Stimulated activated CD8-positive, alpha-beta memory T cell treated with anti-CD3 and anti-CD28 coated beads, Interleukin-15, amount 100 ng/mL, for 48 hours (primary cell): ENCODE data around the gene PPP1R17.

Experiments
- DNase-seq, 2 donors: peaks; one replicate each; pipeline ENCODE4 v3.0.0-alpha.2; 2020; ENCODE audit warnings: low read depth in 2 of 2

Gene PPP1R17

DNA sequence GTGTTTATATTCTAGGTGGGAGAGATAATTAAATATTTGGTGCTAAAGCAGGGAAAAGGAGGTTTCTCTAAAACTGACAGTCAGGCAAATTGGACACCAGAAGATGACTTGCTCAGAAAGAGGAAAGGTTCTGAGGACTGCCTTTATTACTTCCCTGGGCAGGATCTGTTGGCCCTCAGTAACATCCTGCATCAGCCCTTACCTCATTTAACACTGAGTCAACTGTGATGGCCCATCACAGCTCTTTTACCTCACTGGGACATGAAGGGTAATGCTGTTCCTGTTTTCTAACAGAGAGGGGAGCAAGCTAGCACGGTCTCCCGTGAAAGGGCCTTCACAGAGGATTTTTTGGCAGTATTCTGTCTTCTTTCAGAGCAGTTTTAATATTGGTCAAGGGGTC lies 12.0 kb downstream of the PPP1R17 start:
- no peak for DNase-seq

DNA sequence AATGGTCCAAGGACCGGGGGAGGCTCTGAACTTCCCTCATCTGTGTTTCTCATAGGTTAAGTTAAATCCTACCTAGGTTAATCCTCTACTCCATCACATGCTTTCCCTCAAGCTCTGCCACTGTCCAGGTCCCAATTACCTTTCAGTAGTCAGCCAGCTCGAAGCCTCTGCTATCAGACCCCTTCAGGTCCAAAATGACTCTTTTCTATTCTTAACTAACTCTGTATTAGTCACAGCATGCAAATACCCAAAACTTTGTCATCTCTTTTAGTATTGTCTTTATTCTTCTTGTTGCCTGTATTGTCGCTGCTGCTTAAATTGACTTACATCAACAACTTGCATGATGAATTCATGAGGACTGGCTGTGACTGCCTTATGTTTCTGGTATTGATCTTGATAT lies 15.3 kb downstream of the PPP1R17 start:
- DNase-seq, result no peak

DNA sequence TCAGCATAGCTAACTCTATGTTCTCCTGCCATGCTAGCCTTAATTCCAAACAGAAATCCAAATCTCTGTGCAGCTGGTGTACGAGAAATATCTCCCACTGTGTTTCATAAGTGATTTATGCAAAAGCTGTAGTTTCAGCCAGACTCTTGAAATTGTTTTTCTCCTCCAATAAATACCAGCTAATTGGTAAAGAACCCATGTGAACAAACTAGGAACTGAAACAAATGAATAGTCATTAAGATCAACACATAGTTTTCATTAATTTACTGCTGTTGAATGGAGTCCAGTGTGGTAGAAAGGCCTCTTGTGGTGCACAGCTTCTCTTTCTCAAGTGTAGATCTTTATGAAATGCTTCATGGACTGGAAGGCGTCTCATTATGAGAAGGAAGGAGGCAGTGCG lies 18.4 kb downstream of the PPP1R17 start:
- DNase-seq, result no peak

DNA sequence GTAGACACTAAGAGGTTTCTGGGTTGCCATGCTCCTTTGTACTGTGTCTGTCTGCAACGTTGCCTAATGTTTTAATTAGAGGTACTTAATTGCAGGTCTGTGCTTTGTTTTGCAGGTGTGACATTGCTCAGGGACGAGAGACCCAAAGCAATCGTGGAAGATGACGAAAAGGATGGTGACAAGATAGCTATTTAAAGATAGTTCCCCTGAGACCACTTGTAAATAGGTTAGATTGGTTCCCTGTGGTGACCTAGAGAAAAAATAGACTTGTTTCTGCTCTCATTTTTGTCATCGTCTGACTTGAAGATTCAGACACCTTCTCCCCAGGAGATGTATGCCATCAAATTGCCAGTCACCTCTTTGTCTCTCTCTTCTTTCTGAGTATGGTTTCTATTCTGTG lies 20.1 kb downstream of the PPP1R17 start:
- DNase-seq, result no peak

DNA sequence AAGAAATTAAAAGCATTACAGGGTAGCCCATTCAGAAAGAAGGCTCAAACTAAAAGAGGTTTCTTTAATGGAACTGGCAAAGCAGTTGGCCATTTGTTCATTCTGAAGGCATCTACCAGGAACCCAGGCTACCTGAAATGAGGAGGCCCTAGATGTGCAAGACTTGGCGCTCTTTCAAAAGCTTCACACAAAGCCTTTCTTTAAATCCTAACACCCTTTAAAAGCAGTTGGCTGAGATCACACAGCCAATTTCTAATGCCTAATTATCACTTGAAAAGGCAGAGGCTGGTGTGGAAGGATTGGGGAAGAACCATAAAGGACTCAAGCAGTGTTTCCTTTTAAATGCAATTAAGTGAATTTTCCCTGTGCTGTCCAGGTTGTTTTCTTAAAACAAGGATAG lies 23.2 kb downstream of the PPP1R17 start:
- DNase-seq, result no peak

DNA sequence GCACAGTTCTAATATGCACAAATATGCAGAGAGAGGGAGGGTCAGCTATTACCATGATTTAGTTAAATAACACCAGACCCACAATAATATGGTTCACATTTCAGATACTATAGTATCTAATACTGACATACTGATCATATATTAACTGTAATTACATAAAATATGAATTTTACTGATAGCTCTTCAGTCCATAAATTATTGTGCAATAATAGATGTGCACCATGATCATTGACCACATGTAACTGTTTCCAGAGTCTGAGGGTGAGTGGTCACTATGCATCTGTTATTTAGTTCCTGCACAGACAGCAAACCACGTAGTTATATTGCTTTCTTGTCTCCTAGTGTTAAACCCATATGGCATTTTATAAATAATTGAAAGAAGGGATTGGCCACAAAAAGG lies 29.3 kb downstream of the PPP1R17 start:
- no peak for DNase-seq

DNA sequence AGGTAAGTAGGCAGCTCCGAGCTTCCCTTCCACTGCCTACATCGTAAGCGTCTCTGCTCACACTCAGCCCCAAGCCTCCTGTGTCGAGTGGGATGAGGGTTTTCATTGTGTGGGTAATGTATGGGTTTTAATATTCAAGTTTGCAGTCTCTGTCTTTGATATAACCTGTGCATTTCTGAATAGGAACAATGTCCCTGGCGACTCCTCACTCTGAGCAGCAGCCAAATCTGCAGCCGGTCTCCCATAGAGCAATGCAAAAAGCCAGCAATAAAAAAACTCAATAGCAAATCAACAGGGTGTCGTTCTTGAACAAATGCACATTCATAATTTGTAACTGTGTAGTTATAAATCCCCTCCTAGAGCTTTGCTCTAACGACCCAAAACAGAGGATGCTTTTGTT lies 33.4 kb downstream of the PPP1R17 start:
- no peak for DNase-seq

DNA sequence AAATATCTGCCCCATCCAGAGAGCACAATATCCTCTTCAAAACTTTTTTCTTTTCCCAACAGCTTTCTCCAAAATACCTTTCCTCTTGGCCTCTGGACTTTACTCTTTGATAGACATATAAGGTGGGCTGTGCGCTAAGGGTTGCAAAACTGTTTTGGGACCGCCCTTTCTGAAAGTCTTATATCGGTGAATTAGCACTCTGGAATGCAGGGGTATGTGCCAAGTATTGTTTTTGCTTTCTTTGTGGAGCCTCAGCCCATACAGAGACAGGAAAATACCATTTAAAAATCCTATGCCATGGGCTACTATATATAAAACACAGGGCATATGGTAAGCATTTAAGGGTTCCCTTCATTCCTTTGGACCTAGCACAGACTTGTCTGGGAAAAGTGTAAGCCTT lies 37.7 kb downstream of the PPP1R17 start:
- DNase-seq, result no peak

DNA sequence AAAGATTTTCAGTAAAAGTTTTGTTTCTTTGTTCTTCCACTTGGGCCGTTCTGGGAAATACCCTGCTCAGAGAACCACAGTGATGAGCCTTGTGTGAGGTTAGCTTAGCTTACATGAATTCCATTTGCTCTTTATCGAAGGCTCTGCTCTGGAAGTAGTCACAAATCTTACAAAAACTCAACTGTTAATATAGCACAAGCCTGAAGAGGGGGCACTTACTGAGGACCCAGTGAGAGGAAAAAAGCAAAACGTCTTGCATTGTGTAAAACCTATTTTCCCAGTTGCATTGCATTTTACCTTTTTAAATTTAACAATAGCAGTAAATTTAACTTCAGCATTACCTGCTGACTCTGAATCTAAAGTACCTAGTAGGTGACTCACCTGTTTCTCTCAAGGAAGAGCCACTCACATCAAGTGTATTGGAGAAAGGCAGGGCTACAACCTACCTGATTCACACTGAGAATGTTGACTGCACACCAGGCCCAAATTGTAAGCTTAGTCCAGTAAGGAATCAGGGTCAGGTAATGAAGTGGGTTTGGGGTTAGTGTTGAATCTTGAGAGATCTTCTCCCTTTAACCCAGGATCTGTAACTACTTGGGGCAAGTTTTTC lies 42.3 kb downstream of the PPP1R17 start:
- DNase-seq, result no peak

DNA sequence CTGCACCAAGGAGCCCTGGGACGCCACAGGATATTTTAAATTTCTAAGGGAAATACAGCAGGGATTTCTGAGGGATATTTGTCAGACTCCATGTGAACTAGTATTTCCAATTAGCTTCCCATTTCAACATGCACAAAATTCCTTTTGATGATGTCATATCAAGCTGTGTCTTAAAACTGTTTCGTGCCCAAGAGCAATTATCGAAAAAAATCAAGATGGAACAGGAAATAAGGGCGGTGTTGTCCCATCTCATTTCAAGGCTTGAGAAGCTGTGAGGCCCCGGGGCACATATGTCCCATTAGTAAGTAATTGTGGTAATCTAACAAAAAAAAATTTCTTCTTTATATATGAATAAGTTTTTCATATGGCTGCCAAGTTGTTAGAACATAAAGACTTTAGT lies 47.4 kb downstream of the PPP1R17 start:
- DNase-seq, result no peak

DNA sequence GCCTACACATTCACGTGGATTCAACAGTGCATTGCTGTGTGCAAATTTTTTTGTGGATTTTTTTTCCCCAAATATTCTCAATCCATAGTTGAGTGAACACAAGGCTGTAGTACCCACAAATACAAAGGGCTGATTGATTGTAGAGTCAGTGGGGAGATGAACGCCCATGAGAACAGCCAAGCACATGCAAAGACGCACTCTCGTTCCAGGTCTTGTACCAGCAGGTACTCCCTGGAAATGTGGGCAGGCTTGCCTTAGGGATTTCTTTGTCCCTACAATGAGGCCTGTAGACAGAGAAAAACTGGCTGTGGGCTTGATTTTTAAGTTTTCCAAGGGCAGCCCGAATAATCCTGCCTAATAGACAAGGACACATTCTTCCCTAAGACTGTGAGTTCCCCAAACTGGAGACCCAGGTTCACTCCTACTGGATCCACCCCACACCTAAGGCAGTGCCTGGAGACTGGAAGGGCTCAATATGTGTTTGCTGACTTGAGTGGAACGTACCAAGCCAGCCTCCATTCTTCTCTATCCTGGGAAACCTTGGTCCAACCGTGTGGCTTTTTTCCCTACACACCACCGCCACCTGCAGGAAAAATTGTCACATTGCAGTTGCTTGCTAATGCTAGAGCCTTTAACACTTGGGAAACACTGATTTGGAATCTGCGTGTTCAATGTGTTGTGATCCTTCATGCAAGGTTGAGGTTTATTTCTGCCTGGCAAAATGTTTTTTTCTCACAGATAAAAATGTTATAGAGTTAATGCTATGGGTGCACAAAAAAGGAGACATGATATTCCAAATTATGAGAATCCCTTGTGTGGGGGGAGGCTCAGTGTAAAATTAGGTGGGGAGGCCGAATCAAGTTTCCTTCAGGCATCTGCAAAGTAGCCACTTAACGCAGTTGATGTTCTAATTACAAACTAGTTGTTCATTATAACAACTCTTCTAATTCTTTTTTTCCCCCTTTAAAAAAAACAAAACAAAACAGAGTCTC lies 49.3 kb downstream of the PPP1R17 start:
- no peak for DNase-seq

DNA sequence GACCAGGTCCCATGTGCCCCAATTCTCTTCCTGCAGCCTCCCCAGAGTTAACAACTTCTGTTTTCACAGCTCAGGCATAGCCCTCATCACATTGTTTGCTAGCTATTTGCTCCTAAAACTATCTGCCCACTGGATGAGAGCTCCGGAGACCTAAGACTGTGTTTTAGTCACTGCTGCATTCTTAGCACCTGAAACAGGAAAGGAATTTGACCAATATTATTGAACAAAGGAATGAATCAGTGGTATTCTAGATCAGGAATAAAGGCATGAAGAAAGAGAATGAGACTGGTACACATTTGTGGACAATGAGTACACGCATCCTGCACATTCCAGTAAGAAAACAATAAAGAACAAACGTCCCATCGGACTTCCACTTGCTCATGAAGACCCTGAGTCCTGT lies 54.8 kb downstream of the PPP1R17 start:
- no peak for DNase-seq

DNA sequence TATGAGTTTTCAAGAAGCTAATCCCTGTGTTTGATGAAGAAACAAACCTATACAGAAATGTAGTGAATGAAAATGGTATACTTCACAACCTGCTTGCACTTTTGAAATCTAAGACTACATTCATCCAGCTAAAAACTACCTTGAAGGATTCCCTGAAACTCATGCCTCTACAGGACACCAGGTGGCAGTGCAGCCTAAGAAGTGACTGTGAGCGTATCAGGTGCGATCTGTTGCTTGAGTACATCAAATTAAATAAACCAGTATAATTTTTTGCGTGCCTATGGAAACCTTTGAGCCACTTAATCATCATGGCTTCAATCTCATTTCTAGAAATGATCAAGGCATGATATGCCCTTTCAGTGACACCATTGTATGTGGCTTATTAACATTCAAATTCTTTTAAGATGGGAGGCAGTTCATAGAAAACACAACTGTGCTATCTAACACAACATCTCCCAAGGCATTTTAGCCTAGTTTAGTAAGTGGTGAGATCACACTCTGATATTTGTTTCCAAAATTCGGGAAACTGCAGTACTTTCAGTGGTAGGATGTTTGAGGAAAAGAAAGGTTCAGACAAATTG lies 57.4 kb downstream of the PPP1R17 start:
- peak in 1 of 2 donors; percentile 10 for DNase-seq

DNA sequence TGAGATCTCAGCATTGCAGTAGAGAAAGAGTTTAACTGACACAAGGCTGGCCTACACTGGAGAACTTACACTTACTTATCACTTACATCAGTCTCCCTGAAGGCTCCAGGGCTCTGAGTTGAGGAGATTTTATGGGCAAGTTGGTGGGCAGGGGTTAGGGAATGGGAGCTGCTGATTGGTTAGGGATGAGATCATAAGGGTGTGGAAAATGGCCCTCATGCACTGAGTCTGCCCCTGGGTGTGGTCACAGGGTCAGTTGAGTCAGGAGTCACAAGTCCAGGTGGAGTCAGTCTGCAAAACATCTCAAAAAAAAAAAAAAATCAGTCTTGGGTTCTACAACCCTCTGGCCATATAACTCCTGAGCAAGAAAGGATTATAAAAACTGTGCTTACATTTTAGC lies 60.5 kb downstream of the PPP1R17 start:
- no peak for DNase-seq

DNA sequence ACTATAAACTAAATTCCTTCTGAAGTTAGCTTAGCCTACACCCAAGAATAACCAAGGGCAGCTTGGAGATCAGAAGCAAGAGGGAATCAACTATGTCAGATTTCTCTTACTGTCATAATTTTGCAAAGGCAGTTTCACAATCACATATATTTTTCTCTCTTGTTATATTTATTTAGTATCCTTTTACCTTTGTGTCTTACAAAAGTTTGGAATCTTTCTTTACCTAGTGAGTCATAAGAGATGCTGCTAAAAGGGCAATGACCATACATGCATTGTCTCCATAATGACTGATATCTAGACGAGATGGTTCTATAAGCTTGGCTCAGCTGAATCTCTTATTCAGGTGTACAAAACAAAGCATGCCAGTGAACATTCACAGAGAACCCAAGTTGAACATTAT lies 61.1 kb downstream of the PPP1R17 start:
- no peak for DNase-seq

DNA sequence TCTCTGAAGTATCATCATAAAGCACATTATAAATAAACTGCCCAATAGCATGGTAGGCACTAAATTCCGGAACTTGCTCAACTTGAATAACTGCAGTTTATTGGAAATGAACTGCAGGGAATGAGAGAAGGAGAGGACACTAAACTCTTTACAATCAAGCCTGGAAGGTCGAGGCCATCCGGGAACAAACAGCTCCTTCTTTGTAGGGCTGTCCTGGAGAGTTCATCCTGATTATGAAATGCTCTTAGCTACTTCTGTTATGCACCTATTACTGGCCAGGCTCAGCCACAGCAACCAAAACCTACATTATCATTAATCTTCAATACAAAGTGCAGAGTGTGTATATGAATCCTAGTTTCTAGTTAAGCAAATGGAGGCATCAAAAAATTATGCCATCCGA lies 64.7 kb downstream of the PPP1R17 start:
- DNase-seq, result no peak
